Activated T-helper 2 cell treated with anti-CD3 and anti-CD28 coated beads, Interferon-gamma antibody, Interleukin-2, Interleukin-4, amounts not matched to agents 10 μg/mL and 5 μg/mL and 100 μg/mL, durations not matched to agents 14 hours and 24 hours and 36 hours (primary cell): ENCODE measurements around the gene RSL1D1. TPM values are rescaled to one million over a fixed set of nuclear protein-coding genes. Genes with fewer than 3 reads are reported as not detected.

Experiments used
- DNase-seq: peaks from one replicate; pipeline ENCODE4 v3.0.0; 2021; ENCODE audit warnings: low spot score
- H3K27ac Mint-ChIP-seq: one replicate; pipeline ENCODE4 v1.8.0; 2021; ENCODE audit warnings: mixed read lengths
- H3K27me3 Mint-ChIP-seq: one replicate; pipeline ENCODE4 v1.8.0; 2021; ENCODE audit warnings: low read depth, mixed read lengths
- H3K36me3 Mint-ChIP-seq: one replicate; pipeline ENCODE4 v1.8.0; 2021; ENCODE audit warnings: low read depth, mixed read lengths
- H3K4me1 Mint-ChIP-seq: one replicate; pipeline ENCODE4 v1.8.0; 2021; ENCODE audit warnings: low read depth, mixed read lengths
- H3K4me3 Mint-ChIP-seq: one replicate; pipeline ENCODE4 v1.8.0; 2021; ENCODE audit warnings: low read depth, mild to moderate bottlenecking, moderate library complexity, mixed read lengths
- H3K9me3 Mint-ChIP-seq: one replicate; pipeline ENCODE4 v1.8.0; 2021; ENCODE audit warnings: mixed read lengths
- intact Hi-C: fragments of 100-400 bp; cut with micrococcal nuclease; formaldehyde crosslinking; loops from one replicate; pipeline ENCODE4 v1.15.1; 2023
- total RNA-seq: library from RNA; stranded (reverse); gene quantifications from 2 replicates; pipeline ENCODE4 v1.2.3, GENCODE V29; 2022

Gene RSL1D1
- total RNA-seq, 1 donor from 2014 or later: 348 TPM

- H3K9me3 Mint-ChIP-seq: no peaks in the 10 kb centered on the region
- no peaks in the 10 kb centered on the region for H3K27me3 Mint-ChIP-seq
- H3K27ac Mint-ChIP-seq: no peak overlapping the region
- H3K36me3 Mint-ChIP-seq: peaks cover 51% of the 10 kb centered on the region
- H3K4me3 Mint-ChIP-seq: no peak overlapping the region
- intact Hi-C loops: no loop called here
- no peak for DNase-seq
- H3K4me1 Mint-ChIP-seq: peaks cover 1% of the 10 kb centered on the region
Observed at GRCh38 chr16:11870399-11870798, 19.1 kb upstream of the RSL1D1 start.

GRCh38 chr16:11869353-11870228 lies 18.2 kb upstream of the RSL1D1 start:
- Mint-ChIP-seq H3K9me3 (no peaks in the 10 kb centered on the region), H3K4me3 (no peak overlapping the region), H3K27ac (no peak overlapping the region), H3K27me3 (no peaks in the 10 kb centered on the region), H3K36me3 (peaks cover 46% of the 10 kb centered on the region), H3K4me1 (peaks cover 5% of the 10 kb centered on the region)
- intact Hi-C loops: no loop called here
- no peak for DNase-seq

- no peak overlapping the region for H3K4me3 Mint-ChIP-seq
- peaks cover 39% of the 10 kb centered on the region for H3K36me3 Mint-ChIP-seq
- H3K27ac Mint-ChIP-seq: no peak overlapping the region
- no peak for DNase-seq
- no peaks in the 10 kb centered on the region for H3K27me3 Mint-ChIP-seq
- intact Hi-C loops: no loop called here
- H3K4me1 Mint-ChIP-seq: peaks cover 7% of the 10 kb centered on the region
- no peaks in the 10 kb centered on the region for H3K9me3 Mint-ChIP-seq
Observed at GRCh38 chr16:11868412-11868980, 17.2 kb upstream of the RSL1D1 start.

DNA sequence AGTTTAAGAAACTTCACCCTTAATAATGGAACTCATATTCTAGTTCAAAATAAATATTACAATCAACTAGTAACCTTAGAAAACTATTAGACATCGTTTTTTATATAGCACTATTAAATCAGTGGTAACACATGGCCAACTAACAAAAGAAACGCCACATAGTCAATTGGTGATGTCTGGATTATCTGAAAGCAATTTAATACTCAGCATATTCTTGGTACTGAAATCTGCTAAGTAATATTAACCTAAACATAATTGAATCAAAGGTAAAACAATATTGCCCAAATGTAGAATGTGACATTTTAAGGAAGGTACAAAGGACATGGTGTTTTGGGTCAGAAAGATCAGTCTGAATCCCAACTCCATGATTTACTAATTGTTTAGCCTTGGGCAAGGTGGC lies 11.1 kb upstream of the RSL1D1 start:
- H3K27me3 Mint-ChIP-seq: no peaks in the 10 kb centered on the region

GRCh38 chr16:11857161-11857560 lies 5.8 kb upstream of the RSL1D1 start:
- Mint-ChIP-seq H3K36me3 (peaks cover 17% of the 10 kb centered on the region), H3K4me1 (peaks cover 20% of the 10 kb centered on the region), H3K9me3 (no peaks in the 10 kb centered on the region), H3K27me3 (no peaks in the 10 kb centered on the region), H3K4me3 (no peak overlapping the region), H3K27ac (no peak overlapping the region)
- intact Hi-C loops: no loop called here
- DNase-seq: no peak

More for the DNA sequence above, 11.1 kb upstream of the RSL1D1 start:
- intact Hi-C loops: no loop called here
- Mint-ChIP-seq H3K27ac (no peak overlapping the region), H3K9me3 (no peaks in the 10 kb centered on the region), H3K4me3 (no peak overlapping the region), H3K4me1 (peaks cover 7% of the 10 kb centered on the region), H3K36me3 (peaks cover 5% of the 10 kb centered on the region)
- DNase-seq: no peak

DNA sequence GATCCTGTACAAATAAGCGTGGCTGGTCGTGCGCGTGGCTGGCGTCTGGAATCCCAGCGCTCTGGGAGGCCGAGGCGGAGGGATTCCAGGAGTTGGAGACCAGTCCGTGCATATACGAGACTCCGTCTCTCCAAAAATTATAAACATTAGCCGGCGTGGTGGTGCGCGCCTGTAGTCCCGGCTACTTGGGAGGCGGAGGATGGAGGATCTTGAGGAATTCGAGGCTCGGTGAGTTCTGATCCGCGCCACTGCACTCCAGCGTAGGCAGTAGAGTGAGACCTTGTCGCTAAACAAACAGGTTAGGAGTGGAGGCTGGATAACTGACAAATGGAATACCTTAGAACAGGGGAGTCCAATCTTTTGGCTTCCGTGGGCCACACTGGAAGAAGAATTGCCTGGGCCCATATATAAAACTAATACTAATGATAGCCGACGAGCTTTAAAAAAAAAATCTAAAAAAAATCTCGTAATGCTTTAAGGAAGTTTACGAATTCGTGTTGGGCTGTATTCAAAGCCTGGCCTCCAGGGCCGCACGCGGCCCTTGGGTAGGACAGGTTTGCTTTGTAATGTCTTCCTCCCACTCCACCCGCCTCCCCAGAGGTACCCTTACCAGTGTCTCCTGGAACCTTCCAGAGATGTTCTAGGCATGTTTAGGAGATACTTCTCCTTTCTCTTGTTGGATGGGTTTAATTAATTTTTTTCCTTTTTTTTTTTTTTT lies 909 bp upstream of the RSL1D1 start:
- DNase-seq: no peak
- peak overlapping the region; percentile 98 for H3K4me3 Mint-ChIP-seq
- H3K9me3 Mint-ChIP-seq: no peaks in the 10 kb centered on the region
- H3K27ac Mint-ChIP-seq: peak overlapping the region; percentile 89
- H3K27me3 Mint-ChIP-seq: no peaks in the 10 kb centered on the region
- H3K4me1 Mint-ChIP-seq: peaks cover 33% of the 10 kb centered on the region
- peaks cover 57% of the 10 kb centered on the region for H3K36me3 Mint-ChIP-seq
- intact Hi-C loops: loop anchor here (5.0 kb wide), 2 partner anchors 110 to 125 kb away; partner anchors contain the start of gene TXNDC11

- H3K27ac Mint-ChIP-seq: peak overlapping the region; percentile 49
- H3K4me3 Mint-ChIP-seq: peak overlapping the region; percentile 74
- DNase-seq: no peak
- H3K36me3 Mint-ChIP-seq: peaks cover 70% of the 10 kb centered on the region
- H3K9me3 Mint-ChIP-seq: no peaks in the 10 kb centered on the region
- intact Hi-C loops: no loop called here
- H3K4me1 Mint-ChIP-seq: peaks cover 18% of the 10 kb centered on the region
- H3K27me3 Mint-ChIP-seq: no peaks in the 10 kb centered on the region
Observed at GRCh38 chr16:11848842-11849241, 2.5 kb downstream of the RSL1D1 start.

DNA sequence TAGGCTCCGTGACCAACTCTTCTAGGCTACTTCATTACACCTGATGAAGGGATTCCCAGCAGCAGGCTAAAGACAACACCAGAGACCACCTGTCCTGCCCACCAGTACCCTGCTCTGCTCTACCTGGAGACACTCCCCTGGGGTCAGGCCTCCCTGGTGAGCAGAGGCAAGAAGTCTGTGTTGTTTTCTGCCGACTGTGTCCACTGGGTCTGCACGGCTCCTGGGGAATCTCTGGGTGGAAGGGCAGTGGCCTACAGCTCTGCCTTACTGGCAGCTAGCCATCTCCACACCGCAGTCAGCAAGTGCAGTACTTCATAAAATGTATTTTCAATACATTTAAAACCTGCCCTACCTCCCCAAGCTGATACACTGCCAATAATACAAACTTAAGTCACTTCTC lies 6.8 kb downstream of the RSL1D1 start:
- Mint-ChIP-seq H3K4me1 (peaks cover 11% of the 10 kb centered on the region), H3K4me3 (no peak overlapping the region), H3K27me3 (no peaks in the 10 kb centered on the region), H3K9me3 (no peaks in the 10 kb centered on the region), H3K36me3 (peaks cover 79% of the 10 kb centered on the region), H3K27ac (no peak overlapping the region)
- intact Hi-C loops: no loop called here
- no peak for DNase-seq

DNA sequence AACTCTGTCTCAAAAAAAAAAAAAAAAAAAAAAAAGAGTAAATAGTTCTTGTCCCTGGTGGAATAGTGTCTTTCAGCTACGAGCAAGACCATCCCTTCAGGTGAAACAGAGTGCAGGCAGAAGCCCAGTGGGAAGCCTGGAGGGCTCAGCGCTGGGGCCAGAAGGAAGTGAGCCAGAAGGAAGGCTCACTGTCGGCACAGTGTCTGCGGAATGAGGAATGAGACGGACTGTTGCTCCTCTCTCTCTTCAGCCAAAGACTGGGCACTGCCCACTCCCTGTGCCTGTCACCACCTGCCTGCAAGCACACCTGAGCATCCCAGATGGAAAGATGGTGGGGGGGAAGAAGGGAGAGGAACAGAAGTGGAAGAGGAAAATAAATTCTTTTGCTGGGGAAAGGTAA lies 7.5 kb downstream of the RSL1D1 start:
- H3K9me3 Mint-ChIP-seq: no peaks in the 10 kb centered on the region
- peaks cover 79% of the 10 kb centered on the region for H3K36me3 Mint-ChIP-seq
- H3K27me3 Mint-ChIP-seq: no peaks in the 10 kb centered on the region
- H3K27ac Mint-ChIP-seq: no peak overlapping the region
- no peak for DNase-seq
- H3K4me1 Mint-ChIP-seq: peaks cover 7% of the 10 kb centered on the region
- intact Hi-C loops: no loop called here
- H3K4me3 Mint-ChIP-seq: no peak overlapping the region

- DNase-seq: no peak
- H3K4me1 Mint-ChIP-seq: peaks cover 4% of the 10 kb centered on the region
- no peak overlapping the region for H3K4me3 Mint-ChIP-seq
- no peak overlapping the region for H3K27ac Mint-ChIP-seq
- no peaks in the 10 kb centered on the region for H3K9me3 Mint-ChIP-seq
- H3K36me3 Mint-ChIP-seq: peaks cover 74% of the 10 kb centered on the region
- intact Hi-C loops: no loop called here
- no peaks in the 10 kb centered on the region for H3K27me3 Mint-ChIP-seq
Observed at GRCh38 chr16:11843206-11843605, 8.1 kb downstream of the RSL1D1 start.

- Mint-ChIP-seq H3K27me3 (no peaks in the 10 kb centered on the region), H3K9me3 (no peaks in the 10 kb centered on the region), H3K4me1 (peaks cover 2% of the 10 kb centered on the region), H3K36me3 (peaks cover 73% of the 10 kb centered on the region), H3K27ac (no peak overlapping the region), H3K4me3 (no peak overlapping the region)
- no peak for DNase-seq
- intact Hi-C loops: no loop called here
Observed at GRCh38 chr16:11841026-11841425, 10.3 kb downstream of the RSL1D1 start.

DNA sequence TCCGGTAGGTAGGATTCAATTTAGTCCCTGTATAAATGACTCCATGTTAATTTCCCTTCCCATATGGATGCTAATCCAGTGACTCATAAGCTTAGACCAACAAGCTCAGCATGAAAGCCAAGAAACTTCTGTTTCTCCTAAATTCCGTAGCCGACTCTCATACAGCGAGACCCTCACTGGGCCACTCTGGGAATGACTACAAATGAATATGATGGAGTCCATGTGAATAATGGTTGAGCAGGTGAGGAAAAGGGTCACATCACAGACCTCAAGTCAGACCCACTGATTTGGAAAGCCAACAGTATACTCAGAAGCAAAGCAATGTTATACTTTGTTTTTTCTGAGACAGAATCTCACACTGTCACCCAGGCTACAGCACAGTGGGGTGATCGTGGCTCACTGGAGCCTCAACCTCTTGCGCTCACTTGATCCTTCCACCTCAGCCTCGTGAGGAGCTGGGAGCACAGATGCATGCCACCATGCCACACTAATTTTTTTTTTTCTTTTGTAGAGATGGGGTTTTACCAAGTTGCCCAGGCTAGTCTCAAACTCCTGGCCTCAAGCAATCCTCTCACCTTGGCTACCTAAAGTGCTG lies 14.6 kb downstream of the RSL1D1 start:
- no peak for DNase-seq
- Mint-ChIP-seq H3K36me3 (peaks cover 44% of the 10 kb centered on the region), H3K4me3 (no peak overlapping the region), H3K27ac (no peak overlapping the region), H3K9me3 (no peaks in the 10 kb centered on the region), H3K4me1 (peaks cover 2% of the 10 kb centered on the region), H3K27me3 (no peaks in the 10 kb centered on the region)
- intact Hi-C loops: no loop called here
